ENCODE data around the gene VMP1.

- TF ChIP-seq, protein P1, sequence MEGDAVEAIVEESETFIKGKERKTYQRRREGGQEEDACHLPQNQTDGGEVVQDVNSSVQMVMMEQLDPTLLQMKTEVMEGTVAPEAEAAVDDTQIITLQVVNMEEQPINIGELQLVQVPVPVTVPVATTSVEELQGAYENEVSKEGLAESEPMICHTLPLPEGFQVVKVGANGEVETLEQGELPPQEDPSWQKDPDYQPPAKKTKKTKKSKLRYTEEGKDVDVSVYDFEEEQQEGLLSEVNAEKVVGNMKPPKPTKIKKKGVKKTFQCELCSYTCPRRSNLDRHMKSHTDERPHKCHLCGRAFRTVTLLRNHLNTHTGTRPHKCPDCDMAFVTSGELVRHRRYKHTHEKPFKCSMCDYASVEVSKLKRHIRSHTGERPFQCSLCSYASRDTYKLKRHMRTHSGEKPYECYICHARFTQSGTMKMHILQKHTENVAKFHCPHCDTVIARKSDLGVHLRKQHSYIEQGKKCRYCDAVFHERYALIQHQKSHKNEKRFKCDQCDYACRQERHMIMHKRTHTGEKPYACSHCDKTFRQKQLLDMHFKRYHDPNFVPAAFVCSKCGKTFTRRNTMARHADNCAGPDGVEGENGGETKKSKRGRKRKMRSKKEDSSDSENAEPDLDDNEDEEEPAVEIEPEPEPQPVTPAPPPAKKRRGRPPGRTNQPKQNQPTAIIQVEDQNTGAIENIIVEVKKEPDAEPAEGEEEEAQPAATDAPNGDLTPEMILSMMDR (IDR thresholded peaks at IDR 0.05) = no peak
- TF ChIP-seq POLR2A (IDR thresholded peaks at IDR 0.05) = no peak
Measured at GRCh38 chr17:59826706-59827453, 119.4 kb downstream of the VMP1 start.
